SU-DHL-6 (cell line): ENCODE results near the gene AGPAT3.

ENCODE experiments used
- H2AFZ ChIP-seq: fragments of 200-600 bp; sonication (generic); 2 replicates; pipeline ENCODE4 v1.6.1; 2014; ENCODE audit warnings: low read depth, mild to moderate bottlenecking, moderate library complexity, mixed read lengths, antibody characterized with exemption, low read length; ENCODE audit not compliant: severe bottlenecking
- H3F3A ChIP-seq: fragments of 200-600 bp; shearing (Covaris generic); 2 replicates; pipeline ENCODE4 v1.6.0; 2016; ENCODE audit warnings: antibody characterized with exemption, mild to moderate bottlenecking; ENCODE audit not compliant: insufficient read depth
- H3K27ac ChIP-seq: fragments of 200-600 bp; sonication (generic); 2 replicates; pipeline ENCODE4 v1.5.1; 2016; ENCODE audit warnings: low read depth, mild to moderate bottlenecking, low read length, moderate library complexity, mixed read lengths
- H3K27me3 ChIP-seq: fragments of 200-600 bp; sonication (generic), shearing (Covaris generic); 2 replicates; pipeline ENCODE4 v1.6.0; 2014; ENCODE audit warnings: mild to moderate bottlenecking, low read length
- H3K36me3 ChIP-seq: fragments of 200-600 bp; sonication (generic); 2 replicates; pipeline ENCODE4 v1.6.1; 2014; ENCODE audit warnings: mild to moderate bottlenecking, low read length, mixed read lengths
- H3K4me2 ChIP-seq: fragments of 300-600, 200-600 bp; shearing (Covaris generic), sonication (generic); 2 replicates; pipeline ENCODE4 v1.6.0; 2014; ENCODE audit warnings: low read length, low read depth, mild to moderate bottlenecking; ENCODE audit not compliant: poor library complexity, severe bottlenecking
- H3K4me3 ChIP-seq: fragments of 200-600 bp; sonication (generic); 2 replicates; pipeline ENCODE4 v1.5.1; 2014; ENCODE audit warnings: antibody characterized with exemption, low read length, mild to moderate bottlenecking, mixed read lengths; ENCODE audit not compliant: insufficient read depth, poor library complexity, severe bottlenecking
- H3K79me2 ChIP-seq: fragments of 200-600 bp; sonication (generic); 2 replicates; pipeline ENCODE4 v1.6.1; 2014; ENCODE audit warnings: mild to moderate bottlenecking, low read length, moderate library complexity; ENCODE audit not compliant: insufficient read depth
- H3K9ac ChIP-seq: fragments of 200-600 bp; sonication (generic); 2 replicates; pipeline ENCODE4 v1.7.0; 2014; ENCODE audit warnings: mild to moderate bottlenecking, low read length
- H3K9me2 ChIP-seq: fragments of 200-600 bp; sonication (generic); replicated peaks from 2 replicates; pipeline ENCODE4 v1.6.1; 2014; ENCODE audit warnings: low read length; ENCODE audit not compliant: insufficient read depth
- H3K9me3 ChIP-seq: fragments of 200-600 bp; sonication (generic); 2 replicates; pipeline ENCODE4 v1.6.1; 2014; ENCODE audit warnings: low read length, mixed read lengths; ENCODE audit not compliant: insufficient read depth
- H4K20me1 ChIP-seq: fragments of 200-600 bp; sonication (generic); 2 replicates; pipeline ENCODE4 v1.6.1; 2014; ENCODE audit warnings: low read depth, mild to moderate bottlenecking, antibody characterized with exemption, low read length, moderate library complexity, mixed read lengths
- CTCF ChIP-seq: fragments of 200-600 bp; sonication (generic); IDR thresholded peaks from one replicate; pipeline ENCODE4 v1.5.1; 2017; ENCODE audit warnings: antibody characterized with exemption, mild to moderate bottlenecking, low read length, moderate library complexity; ENCODE audit not compliant: insufficient read depth, poor library complexity, severe bottlenecking
- EZH2phosphoT487 ChIP-seq: fragments of 200-600 bp; sonication (generic), shearing (Covaris generic); conservative IDR thresholded peaks from 2 replicates; pipeline ENCODE4 v1.6.1; 2018; ENCODE audit warnings: mild to moderate bottlenecking, antibody characterized with exemption, low read length, moderate library complexity, mixed read lengths

Gene AGPAT3

GRCh38 chr21:43868461-43868860 lies 3.4 kb downstream of the AGPAT3 start:
- TF ChIP-seq EZH2phosphoT487 (no peak), CTCF (no peak)
- no peaks in the 10 kb centered on the region for H3F3A ChIP-seq
- no peaks in the 10 kb centered on the region for H3K9me2 ChIP-seq
- H3K36me3 ChIP-seq = no peaks in the 10 kb centered on the region
- H3K27me3 ChIP-seq = no peaks in the 10 kb centered on the region
- H4K20me1 ChIP-seq = no peaks in the 10 kb centered on the region
- no peak overlapping the region for H3K4me3 ChIP-seq
- no peak overlapping the region for H3K4me2 ChIP-seq
- H3K27ac ChIP-seq = no peak overlapping the region
- H3K9ac ChIP-seq = no peak overlapping the region
- no peak overlapping the region for H2AFZ ChIP-seq
- H3K9me3 ChIP-seq = no peaks in the 10 kb centered on the region
- no peaks in the 10 kb centered on the region for H3K79me2 ChIP-seq

- Histone ChIP-seq H3F3A (no peaks in the 10 kb centered on the region), H3K36me3 (no peaks in the 10 kb centered on the region), H3K9me2 (no peaks in the 10 kb centered on the region), H3K9me3 (no peaks in the 10 kb centered on the region), H2AFZ (no peak overlapping the region), H3K9ac (no peak overlapping the region), H3K4me3 (no peak overlapping the region), H3K27ac (no peak overlapping the region), H3K79me2 (no peaks in the 10 kb centered on the region), H4K20me1 (no peaks in the 10 kb centered on the region), H3K27me3 (no peaks in the 10 kb centered on the region), H3K4me2 (no peak overlapping the region)
- TF ChIP-seq EZH2phosphoT487 = no peak
- no peak for TF ChIP-seq CTCF
Measured at GRCh38 chr21:43869486-43870325, 4.7 kb downstream of the AGPAT3 start.

GRCh38 chr21:43871487-43871886 lies 6.5 kb downstream of the AGPAT3 start:
- Histone ChIP-seq H3K9me2 (no peaks in the 10 kb centered on the region), H3K27ac (no peak overlapping the region), H3K9me3 (no peaks in the 10 kb centered on the region), H3K9ac (no peak overlapping the region), H4K20me1 (no peaks in the 10 kb centered on the region), H3K79me2 (no peaks in the 10 kb centered on the region), H3K4me3 (no peak overlapping the region), H3K27me3 (no peaks in the 10 kb centered on the region), H3F3A (no peaks in the 10 kb centered on the region), H3K36me3 (no peaks in the 10 kb centered on the region), H3K4me2 (no peak overlapping the region), H2AFZ (no peak overlapping the region)
- TF ChIP-seq CTCF = no peak
- TF ChIP-seq EZH2phosphoT487 = no peak
